ENCODE measurements around the gene CDH3.

CDH3 gene

GRCh38 chr16:68644715-68645493, at the start of gene CDH3:
Gene CDH3 (plus strand): TSS chr16:68645310. CDS start chr16:68645380, 70 bp downstream.
- peak; percentile 24 for DNase-seq (ENCODE audit: low spot score)

- DNase-seq (ENCODE audit: low spot score), result no peak
Observed at GRCh38 chr16:68596266-68596665, 48.8 kb upstream of the CDH3 start.

GRCh38 chr16:68599586-68599985, 45.5 kb upstream of the CDH3 start:
- DNase-seq (ENCODE audit: low spot score), result no peak

GRCh38 chr16:68605746-68606145, 39.4 kb upstream of the CDH3 start:
- DNase-seq (ENCODE audit: low spot score), result no peak

- DNase-seq (ENCODE audit: low spot score), result no peak
Observed at GRCh38 chr16:68607443-68607842, 37.7 kb upstream of the CDH3 start.

GRCh38 chr16:68608330-68608729, 36.8 kb upstream of the CDH3 start:
- DNase-seq (ENCODE audit: low spot score), result no peak

- DNase-seq (ENCODE audit: low spot score), result no peak
Observed at GRCh38 chr16:68612996-68613395, 32.1 kb upstream of the CDH3 start.

- DNase-seq (ENCODE audit: low spot score), result no peak
Observed at GRCh38 chr16:68617734-68618133, 27.4 kb upstream of the CDH3 start.

GRCh38 chr16:68626557-68626956, 18.6 kb upstream of the CDH3 start:
- DNase-seq (ENCODE audit: low spot score), result no peak

- no peak for DNase-seq (ENCODE audit: low spot score)
Observed at GRCh38 chr16:68627951-68628425, 17.1 kb upstream of the CDH3 start.

- no peak for DNase-seq (ENCODE audit: low spot score)
Observed at GRCh38 chr16:68629351-68629910, 15.7 kb upstream of the CDH3 start.

GRCh38 chr16:68636064-68636560, 9.0 kb upstream of the CDH3 start:
- no peak for DNase-seq (ENCODE audit: low spot score)

GRCh38 chr16:68636818-68637217, 8.3 kb upstream of the CDH3 start:
- no peak for DNase-seq (ENCODE audit: low spot score)

- DNase-seq (ENCODE audit: low spot score), result peak; percentile 22
Observed at GRCh38 chr16:68640972-68641371, 4.1 kb upstream of the CDH3 start.

- no peak for DNase-seq (ENCODE audit: low spot score)
Observed at GRCh38 chr16:68642047-68642435, 3.1 kb upstream of the CDH3 start.

- no peak for DNase-seq (ENCODE audit: low spot score)
Observed at GRCh38 chr16:68642436-68643101, 2.5 kb upstream of the CDH3 start.

GRCh38 chr16:68643227-68643626, 1.9 kb upstream of the CDH3 start:
- DNase-seq (ENCODE audit: low spot score), result no peak

GRCh38 chr16:68643847-68644246, 1.3 kb upstream of the CDH3 start:
- DNase-seq (ENCODE audit: low spot score), result no peak

GRCh38 chr16:68644296-68644695, 814 bp upstream of the CDH3 start:
- no peak for DNase-seq (ENCODE audit: low spot score)

- DNase-seq (ENCODE audit: low spot score), result no peak
Observed at GRCh38 chr16:68645494-68646388, 631 bp downstream of the CDH3 start.

GRCh38 chr16:68646953-68647659, 2.0 kb downstream of the CDH3 start:
- DNase-seq (ENCODE audit: low spot score), result no peak

Data from AG08395 (cell line).